BLaER1 treated with 17β-estradiol and CSF1 and Interleukin-3, amounts not matched to agents 10 nM and 100 nM (cell line): ENCODE data around the gene ENDOD1.

Experiments
- H3K27ac ChIP-seq, 11 experiments: shearing (Covaris generic); formaldehyde crosslinking; 2 replicates each; pipeline ENCODE4 v1.8.1; 2022
- H3K27me3 ChIP-seq, 11 experiments: shearing (Covaris generic); formaldehyde crosslinking; 2 replicates each; pipeline ENCODE4 v1.8.1; 2022
- H3K36me3 ChIP-seq, 11 experiments: shearing (Covaris generic); formaldehyde crosslinking; 2 replicates each; pipeline ENCODE4 v1.8.1; 2022
- H3K4me1 ChIP-seq, 10 experiments: shearing (Covaris generic); formaldehyde crosslinking; 2 replicates each; pipeline ENCODE4 v1.8.1; 2022
- H3K4me2 ChIP-seq, 11 experiments: shearing (Covaris generic); formaldehyde crosslinking; 2 replicates each; pipeline ENCODE4 v1.8.1; 2022
- H3K4me3 ChIP-seq, 10 experiments: shearing (Covaris generic); formaldehyde crosslinking; 2 replicates each; pipeline ENCODE4 v1.8.1; 2022
- H3K9ac ChIP-seq, 11 experiments: shearing (Covaris generic); formaldehyde crosslinking; 2 replicates each; pipeline ENCODE4 v1.8.1; 2022
- H3K9me3 ChIP-seq, 11 experiments: shearing (Covaris generic); formaldehyde crosslinking; replicated peaks in 1 of 11; 2 replicates each; pipeline ENCODE4 v1.8.1; 2022
- H4K20me1 ChIP-seq, 11 experiments: shearing (Covaris generic); formaldehyde crosslinking; 2 replicates each; pipeline ENCODE4 v1.8.1; 2022
- Cebpa-rat ChIP-seq, 11 experiments: shearing (Covaris generic); IDR thresholded peaks; 2 replicates each; pipeline ENCODE4 v1.8.1; 2022

The ENDOD1 gene

GRCh38 chr11:95092549-95093324 is 3.1 kb downstream of the ENDOD1 start:
- H3K36me3 ChIP-seq = peaks cover 0 to 17% (median 0%) of the 10 kb centered on the region in 11 experiments; a peak in 2 of 22 replicates
- peaks cover 0 to 28% (median 7%) of the 10 kb centered on the region in 11 experiments; a peak in 7 of 22 replicates for H4K20me1 ChIP-seq
- peaks cover 54 to 90% (median 86%) of the 10 kb centered on the region in 10 experiments for H3K4me1 ChIP-seq
- no peak for TF ChIP-seq Cebpa-rat (IDR thresholded peaks at IDR 0.05)
- H3K9ac ChIP-seq = peak overlapping the region in 4 of 11 experiments; percentile 29 to 90 (median 86); a peak in 7 of 22 replicates
- peak overlapping the region; percentile 47 to 100 (median 91) for H3K4me2 ChIP-seq
- H3K9me3 ChIP-seq = no peaks in the 10 kb centered on the region
- H3K4me3 ChIP-seq = peak overlapping the region in 3 of 10 experiments; percentile 93 to 96 (median 95); a peak in 7 of 20 replicates
- H3K27me3 ChIP-seq = peaks cover 0 to 30% (median 0%) of the 10 kb centered on the region in 11 experiments; a peak in 5 of 22 replicates
- peak overlapping the region in 4 of 11 experiments; percentile 1 to 85 (median 20); a peak in 5 of 22 replicates for H3K27ac ChIP-seq

GRCh38 chr11:95093548-95093947 is 3.9 kb downstream of the ENDOD1 start:
- peaks cover 0 to 28% (median 7%) of the 10 kb centered on the region in 11 experiments; a peak in 7 of 22 replicates for H4K20me1 ChIP-seq
- peak overlapping the region in 2 of 10 experiments; percentile 26 to 96; a peak in 3 of 20 replicates for H3K4me3 ChIP-seq
- peaks cover 0 to 25% (median 0%) of the 10 kb centered on the region in 11 experiments; a peak in 4 of 22 replicates for H3K36me3 ChIP-seq
- peak overlapping the region in 3 of 11 experiments; percentile 1 to 85 (median 32); a peak in 3 of 22 replicates for H3K27ac ChIP-seq
- TF ChIP-seq Cebpa-rat (IDR thresholded peaks at IDR 0.05) = no peak
- peaks cover 0 to 34% (median 0%) of the 10 kb centered on the region in 11 experiments; a peak in 5 of 22 replicates for H3K27me3 ChIP-seq
- H3K9ac ChIP-seq = peak overlapping the region in 3 of 11 experiments; percentile 24 to 89 (median 29); a peak in 5 of 22 replicates
- no peaks in the 10 kb centered on the region; a peak in 1 of 22 replicates for H3K9me3 ChIP-seq
- peaks cover 53 to 90% (median 86%) of the 10 kb centered on the region in 10 experiments for H3K4me1 ChIP-seq
- H3K4me2 ChIP-seq = peak overlapping the region; percentile 47 to 100 (median 91); a peak in 21 of 22 replicates

GRCh38 chr11:95095858-95096587 is 6.4 kb downstream of the ENDOD1 start:
- peaks cover 0 to 49% (median 0%) of the 10 kb centered on the region in 11 experiments; a peak in 5 of 22 replicates for H3K36me3 ChIP-seq
- H4K20me1 ChIP-seq = peaks cover 0 to 21% (median 5%) of the 10 kb centered on the region in 11 experiments; a peak in 7 of 22 replicates
- H3K9me3 ChIP-seq = peaks cover 0 to 6% (median 0%) of the 10 kb centered on the region in 11 experiments; a peak in 4 of 22 replicates
- TF ChIP-seq Cebpa-rat (IDR thresholded peaks at IDR 0.05) = no peak
- peak overlapping the region in 7 of 11 experiments; percentile 15 to 64 (median 49); a peak in 13 of 22 replicates for H3K9ac ChIP-seq
- peaks cover 39 to 100% (median 96%) of the 10 kb centered on the region in 10 experiments for H3K4me1 ChIP-seq
- peak overlapping the region in 8 of 11 experiments; percentile 69 to 86 (median 75); a peak in 16 of 22 replicates for H3K27ac ChIP-seq
- peak overlapping the region; percentile 62 to 100 (median 82) for H3K4me2 ChIP-seq
- peaks cover 0 to 36% (median 0%) of the 10 kb centered on the region in 11 experiments; a peak in 5 of 22 replicates for H3K27me3 ChIP-seq
- H3K4me3 ChIP-seq = peak overlapping the region in 4 of 10 experiments; percentile 2 to 41 (median 28); a peak in 6 of 20 replicates

- Histone ChIP-seq H3K4me3 (no peak overlapping the region), H3K9ac (peak overlapping the region in 1 of 11 experiments; percentile 51; a peak in 2 of 22 replicates), H3K27ac (peak overlapping the region in 8 of 11 experiments; percentile 69 to 86 (median 75); a peak in 15 of 22 replicates), H3K36me3 (peaks cover 0 to 61% (median 3%) of the 10 kb centered on the region in 11 experiments; a peak in 11 of 22 replicates), H4K20me1 (peaks cover 0 to 15% (median 3%) of the 10 kb centered on the region in 11 experiments; a peak in 6 of 22 replicates), H3K4me2 (peak overlapping the region; percentile 62 to 100 (median 82); a peak in 20 of 22 replicates), H3K4me1 (peaks cover 37 to 99% (median 86%) of the 10 kb centered on the region in 10 experiments), H3K9me3 (peaks cover 0 to 6% (median 0%) of the 10 kb centered on the region in 11 experiments; a peak in 4 of 22 replicates), H3K27me3 (peaks cover 0 to 24% (median 0%) of the 10 kb centered on the region in 11 experiments; a peak in 4 of 22 replicates)
- TF ChIP-seq Cebpa-rat (IDR thresholded peaks at IDR 0.05) = no peak
These were observed 7.6 kb downstream of the ENDOD1 start for GRCh38 chr11:95097209-95097608.

- TF ChIP-seq Cebpa-rat (IDR thresholded peaks at IDR 0.05) = no peak
- peaks cover 30 to 97% (median 82%) of the 10 kb centered on the region in 10 experiments for H3K4me1 ChIP-seq
These were observed 9.2 kb downstream of the ENDOD1 start for GRCh38 chr11:95098826-95099225.

GRCh38 chr11:95100191-95100648 is 10.6 kb downstream of the ENDOD1 start:
- Histone ChIP-seq H3K9me3 (peaks cover 0 to 6% (median 0%) of the 10 kb centered on the region in 11 experiments; a peak in 4 of 22 replicates), H3K27me3 (peaks cover 0 to 19% (median 0%) of the 10 kb centered on the region in 11 experiments; a peak in 3 of 22 replicates), H3K27ac (no peak overlapping the region), H4K20me1 (no peaks in the 10 kb centered on the region; a peak in 2 of 22 replicates), H3K4me1 (peaks cover 30 to 97% (median 79%) of the 10 kb centered on the region in 10 experiments), H3K4me2 (peak overlapping the region in 8 of 11 experiments; percentile 24 to 100 (median 72); a peak in 13 of 22 replicates), H3K9ac (no peak overlapping the region), H3K36me3 (peaks cover 0 to 81% (median 3%) of the 10 kb centered on the region in 11 experiments; a peak in 12 of 22 replicates), H3K4me3 (no peak overlapping the region)
- no peak for TF ChIP-seq Cebpa-rat (IDR thresholded peaks at IDR 0.05)

More at GRCh38 chr11:95098826-95099225, 9.2 kb downstream of the ENDOD1 start:
- H3K9me3 ChIP-seq = peaks cover 0 to 6% (median 0%) of the 10 kb centered on the region in 11 experiments; a peak in 4 of 22 replicates
- peaks cover 0 to 19% (median 0%) of the 10 kb centered on the region in 11 experiments; a peak in 3 of 22 replicates for H3K27me3 ChIP-seq
- peaks cover 0 to 77% (median 3%) of the 10 kb centered on the region in 11 experiments; a peak in 12 of 22 replicates for H3K36me3 ChIP-seq
- no peak overlapping the region for H3K4me3 ChIP-seq
- peak overlapping the region in 7 of 11 experiments; percentile 36 to 100 (median 83); a peak in 13 of 22 replicates for H3K4me2 ChIP-seq
- H3K27ac ChIP-seq = no peak overlapping the region
- no peaks in the 10 kb centered on the region; a peak in 2 of 22 replicates for H4K20me1 ChIP-seq
- no peak overlapping the region for H3K9ac ChIP-seq

GRCh38 chr11:95100856-95101507 is 11.3 kb downstream of the ENDOD1 start:
- Histone ChIP-seq H3K36me3 (peaks cover 0 to 83% (median 3%) of the 10 kb centered on the region in 11 experiments; a peak in 12 of 22 replicates), H3K9ac (no peak overlapping the region), H3K9me3 (peaks cover 0 to 6% (median 0%) of the 10 kb centered on the region in 11 experiments; a peak in 4 of 22 replicates), H3K4me3 (no peak overlapping the region), H4K20me1 (peaks cover 0 to 4% (median 0%) of the 10 kb centered on the region in 11 experiments; a peak in 2 of 22 replicates), H3K27ac (no peak overlapping the region), H3K4me1 (peaks cover 23 to 97% (median 74%) of the 10 kb centered on the region in 10 experiments), H3K27me3 (peaks cover 0 to 19% (median 0%) of the 10 kb centered on the region in 11 experiments; a peak in 3 of 22 replicates), H3K4me2 (peak overlapping the region in 6 of 11 experiments; percentile 36 to 100 (median 72); a peak in 9 of 22 replicates)
- no peak for TF ChIP-seq Cebpa-rat (IDR thresholded peaks at IDR 0.05)
